HG03439 (cell line): ENCODE measurements around the gene GALNT4.
A peak's percentile ranks its signal among the peaks of the same experiment; 100 is the strongest.

Source experiments
- ATAC-seq: cut with Tn5 transposase; IDR thresholded peaks from one replicate; pipeline ENCODE4 v1.9.1; 2021; ENCODE audit warnings: mild to moderate bottlenecking, moderate library complexity; ENCODE audit not compliant: unreplicated experiment

The GALNT4 gene

DNA sequence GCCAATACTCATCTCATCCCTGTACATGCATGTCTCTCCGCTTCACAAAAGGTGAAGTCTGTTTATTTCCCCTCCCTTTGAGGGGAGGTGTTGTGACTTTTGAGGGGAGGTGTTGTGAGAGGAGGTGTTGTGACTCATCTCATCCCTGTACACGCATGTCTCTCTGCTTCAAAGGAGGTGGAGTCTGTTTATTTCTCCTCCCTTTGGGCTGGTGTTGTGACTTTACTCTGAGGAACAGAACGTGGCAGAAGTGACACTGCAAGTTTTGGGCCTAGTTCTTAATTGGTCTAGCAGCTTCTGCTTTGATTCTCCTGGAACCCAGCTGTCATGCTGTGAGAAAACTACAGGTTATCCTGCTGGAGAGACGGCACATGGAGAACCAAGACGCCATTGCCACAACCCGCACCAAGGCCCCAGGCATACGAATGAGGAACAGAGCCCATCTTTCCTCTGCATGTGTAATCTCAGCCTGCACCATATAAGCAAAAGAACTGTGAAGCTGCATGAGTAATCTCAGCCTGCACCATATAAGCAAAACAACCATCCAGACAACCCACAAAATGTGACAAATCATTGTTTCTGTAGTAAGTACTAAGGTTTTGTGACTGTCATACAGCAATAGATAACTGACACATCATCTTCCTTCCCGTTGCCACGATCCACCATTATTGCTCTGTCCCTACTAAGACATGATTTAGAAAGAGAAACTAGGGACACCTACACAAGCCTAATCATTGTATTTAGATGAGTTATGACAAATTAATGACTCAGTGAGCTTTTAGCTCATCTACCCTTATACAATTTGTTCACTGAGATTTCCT, 30.0 kb downstream of the GALNT4 start:
- ATAC-seq, result peak; percentile 64

DNA sequence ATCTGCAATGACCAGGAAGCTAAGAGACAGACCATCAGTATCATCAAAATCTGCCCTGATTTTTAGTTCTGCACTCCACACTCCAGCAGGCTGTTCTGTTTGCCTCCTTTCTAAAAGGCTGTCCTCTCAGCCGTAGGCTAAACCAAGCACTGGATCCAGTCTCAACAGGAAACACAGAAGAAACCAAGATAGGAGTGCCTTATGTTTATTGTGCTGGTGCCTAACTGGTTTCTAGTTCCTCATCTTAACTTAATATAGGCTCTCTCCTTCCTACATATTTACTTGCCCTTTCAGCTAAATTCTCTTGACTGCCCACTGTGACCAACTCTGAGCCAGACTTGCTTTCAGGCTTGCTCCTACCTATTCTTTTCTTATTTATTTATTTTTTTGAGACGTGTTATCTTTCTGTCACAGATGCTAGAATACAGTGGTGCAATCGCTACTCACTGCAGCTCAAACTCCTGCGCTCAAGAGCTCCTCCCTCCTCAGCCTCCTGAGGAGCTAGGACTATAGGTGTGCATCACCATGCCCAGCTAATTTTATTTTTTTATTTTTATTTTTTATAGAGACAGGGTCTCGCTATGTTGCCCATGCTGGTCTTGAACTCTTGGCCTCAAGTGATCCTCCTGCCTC, 30.8 kb downstream of the GALNT4 start:
- no peak for ATAC-seq

GRCh38 chr12:89492883-89493282, 31.7 kb downstream of the GALNT4 start:
- ATAC-seq, result no peak

DNA sequence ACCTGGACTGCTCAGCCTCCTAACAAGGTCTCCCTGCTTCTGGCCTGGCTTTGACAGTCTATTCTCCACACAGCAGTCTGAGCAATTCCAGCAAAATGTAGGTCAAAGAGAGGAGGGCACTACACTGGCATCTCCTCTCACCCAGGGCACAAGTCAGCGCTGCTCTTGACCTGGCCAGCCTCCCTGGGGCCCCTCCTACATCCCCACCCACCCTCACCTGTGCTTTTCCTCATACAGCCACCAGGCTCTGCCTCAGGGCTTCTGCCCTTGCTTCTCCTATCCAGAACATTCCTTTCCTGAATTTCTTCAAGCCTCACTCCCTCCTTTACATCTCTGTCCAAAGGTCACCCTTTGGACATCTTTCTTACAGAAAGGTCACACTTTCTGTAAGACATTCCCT, 33.7 kb downstream of the GALNT4 start:
- ATAC-seq, result no peak

DNA sequence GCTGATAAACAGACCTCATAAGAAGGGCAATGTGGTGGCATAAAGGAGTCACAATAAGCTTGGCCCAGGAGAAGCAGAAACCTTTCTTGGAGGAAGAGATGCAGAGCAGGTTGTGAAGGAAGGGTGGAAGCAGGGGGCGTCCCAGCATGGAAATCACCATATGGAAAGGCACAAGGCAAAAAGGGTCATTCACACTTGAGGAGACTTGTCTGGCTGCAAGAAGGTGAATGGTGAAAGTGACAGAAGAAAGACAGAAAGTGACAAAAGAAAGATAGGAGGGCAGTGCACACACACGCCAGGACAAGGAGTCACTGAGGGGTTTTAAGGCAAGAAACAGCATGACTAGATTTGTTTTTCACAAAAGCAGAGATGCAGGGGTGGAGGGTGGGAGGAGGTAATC, 38.3 kb downstream of the GALNT4 start:
- no peak for ATAC-seq

DNA sequence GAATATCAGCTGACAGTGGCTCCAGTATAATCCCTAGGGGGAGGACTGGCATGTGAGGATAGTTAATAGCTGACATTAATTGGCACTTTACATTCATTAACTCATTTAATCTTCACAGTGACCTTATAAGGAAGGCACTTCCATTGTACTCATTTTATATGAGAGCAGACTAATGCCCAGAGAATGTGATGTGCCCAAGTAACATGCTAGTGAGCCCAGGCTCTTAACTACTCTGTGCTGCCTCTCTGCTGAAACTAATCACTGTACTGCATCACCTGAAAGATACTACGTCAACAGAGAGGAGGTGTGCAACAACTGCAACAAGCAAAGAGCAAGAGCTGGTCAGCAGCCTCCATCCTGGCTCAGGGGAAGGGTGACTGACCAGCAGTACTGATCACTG, 40.1 kb downstream of the GALNT4 start:
- ATAC-seq, result no peak

DNA sequence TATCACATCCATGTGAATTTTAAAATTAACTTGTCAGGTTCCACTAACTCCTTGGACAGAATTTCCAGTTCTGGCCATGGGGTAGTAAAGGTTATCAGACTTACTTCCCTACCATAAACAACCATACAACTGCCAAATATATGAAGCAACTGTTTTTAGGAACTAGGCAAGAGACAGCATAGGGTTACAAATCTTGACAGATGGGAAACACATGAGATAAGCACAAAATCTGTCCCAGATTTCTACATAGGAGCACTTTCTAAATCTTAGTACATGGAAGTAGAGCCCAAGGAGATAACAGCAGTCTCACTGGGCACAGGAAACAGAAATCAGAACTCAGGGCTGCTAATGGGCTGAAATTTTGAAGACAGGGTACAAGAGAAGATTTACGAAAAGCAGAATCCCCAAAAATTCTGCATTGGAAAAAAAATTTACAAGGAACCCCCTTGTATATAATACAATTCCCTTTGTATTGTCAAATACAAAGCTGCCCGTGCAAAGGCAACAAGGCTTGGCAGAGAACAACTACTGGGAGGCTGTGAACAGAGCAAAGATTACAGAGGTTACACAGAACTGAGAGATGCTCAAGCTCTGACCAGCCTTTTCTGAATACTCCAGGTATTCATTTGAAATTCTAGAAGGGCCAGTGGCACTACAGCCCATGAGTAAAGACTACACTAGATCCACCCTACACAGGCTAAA, 43.2 kb downstream of the GALNT4 start:
- ATAC-seq, result no peak

GRCh38 chr12:89479982-89480381, 44.6 kb downstream of the GALNT4 start:
- no peak for ATAC-seq

- no peak for ATAC-seq
These were observed 46.8 kb downstream of the GALNT4 start for GRCh38 chr12:89477633-89478279.

GRCh38 chr12:89476904-89477595, 47.5 kb downstream of the GALNT4 start:
- ATAC-seq, result no peak

GRCh38 chr12:89476232-89476631, 48.4 kb downstream of the GALNT4 start:
- ATAC-seq, result no peak

DNA sequence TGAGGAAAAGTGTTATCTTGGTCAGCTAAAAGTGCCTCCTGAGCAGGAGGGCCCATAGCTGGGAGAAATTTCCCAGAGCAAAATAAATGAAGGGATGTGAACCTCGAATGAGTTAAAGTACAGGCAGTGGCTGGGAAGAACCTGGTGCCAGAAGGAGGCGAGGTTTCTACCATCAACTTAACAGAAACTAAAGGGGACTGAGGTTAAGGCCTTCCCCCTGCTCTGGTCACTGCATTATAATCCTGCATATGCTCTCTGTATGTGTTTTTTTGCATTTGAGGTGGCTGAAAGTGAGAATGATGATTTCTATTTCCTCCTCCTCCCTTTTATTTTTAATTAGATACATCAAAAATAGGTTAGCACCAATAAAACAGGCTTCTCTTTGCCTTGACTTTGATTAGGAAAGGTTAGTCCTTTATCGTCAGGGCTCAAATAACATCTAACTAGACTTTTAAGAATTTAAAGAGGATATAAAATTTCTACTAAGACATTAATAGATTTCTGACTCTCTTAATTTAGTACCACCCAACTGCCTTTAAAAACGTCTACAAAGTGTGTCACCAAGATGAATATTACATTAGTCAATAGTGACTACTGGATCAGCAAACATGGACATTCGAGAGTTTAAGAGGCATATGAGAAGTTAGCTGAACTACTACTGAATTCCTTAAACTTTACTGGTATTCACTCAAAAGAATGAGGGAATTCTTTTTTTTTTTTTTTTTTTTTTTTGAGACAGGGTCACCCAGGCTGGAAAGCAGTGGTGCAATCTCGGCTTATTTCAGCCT, 49.2 kb downstream of the GALNT4 start:
- no peak for ATAC-seq

GRCh38 chr12:89474615-89475014, 50.0 kb downstream of the GALNT4 start:
- ATAC-seq, result no peak
